Hematopoietic multipotent progenitor cell treated with erythropoietin and hydrocortisone succinate and interleukin-3 and kit ligand, for 6 days (in vitro differentiated cells): ENCODE measurements around the gene MRNIP.

Source experiments
- DNase-seq: peaks from one replicate; pipeline ENCODE4 v3.0.0-alpha.2; 2015

The MRNIP gene, protein sequence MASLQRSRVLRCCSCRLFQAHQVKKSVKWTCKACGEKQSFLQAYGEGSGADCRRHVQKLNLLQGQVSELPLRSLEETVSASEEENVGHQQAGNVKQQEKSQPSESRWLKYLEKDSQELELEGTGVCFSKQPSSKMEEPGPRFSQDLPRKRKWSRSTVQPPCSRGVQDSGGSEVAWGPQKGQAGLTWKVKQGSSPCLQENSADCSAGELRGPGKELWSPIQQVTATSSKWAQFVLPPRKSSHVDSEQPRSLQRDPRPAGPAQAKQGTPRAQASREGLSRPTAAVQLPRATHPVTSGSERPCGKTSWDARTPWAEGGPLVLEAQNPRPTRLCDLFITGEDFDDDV

DNA sequence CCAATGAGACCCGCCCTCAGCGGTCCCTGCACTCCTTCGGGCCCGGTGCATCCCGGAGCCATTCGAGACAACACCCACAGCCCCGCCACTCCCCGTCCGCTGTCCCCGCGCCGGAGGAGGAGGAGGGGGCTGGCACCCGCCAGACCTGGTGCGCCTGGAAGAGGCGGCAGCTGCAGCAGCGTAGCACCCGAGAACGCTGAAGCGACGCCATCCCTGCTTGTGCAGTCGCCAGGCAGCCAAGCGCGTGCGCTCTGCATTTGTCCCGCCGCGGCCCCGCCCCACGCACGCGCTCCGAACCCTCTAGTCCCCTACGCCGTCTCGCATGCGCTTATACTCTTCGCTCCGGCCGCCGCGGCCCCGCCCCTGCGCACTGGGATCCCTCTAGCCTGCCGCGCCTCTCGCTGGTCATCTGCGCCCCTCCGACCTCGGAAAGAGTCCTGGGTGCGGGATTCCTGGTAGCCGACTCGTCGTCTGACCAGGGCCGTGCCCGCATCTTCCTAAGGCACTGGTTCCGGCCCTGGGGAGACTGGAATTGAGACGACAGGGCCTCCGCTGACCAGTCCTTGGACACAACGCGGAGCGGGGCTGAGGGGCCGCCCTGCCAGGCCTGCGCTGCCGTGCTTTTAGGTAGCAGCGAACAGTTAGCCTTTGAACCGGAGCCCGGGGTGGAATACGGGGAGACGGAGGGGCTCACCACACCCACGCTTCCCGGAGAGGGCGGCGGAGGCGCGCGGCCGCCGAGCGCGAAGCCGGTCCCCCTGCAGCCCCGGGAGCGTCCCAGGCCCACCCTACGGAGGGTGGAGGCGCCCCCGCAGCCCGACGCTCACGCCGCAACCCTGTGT lies at the start of gene MRNIP:
TSS of gene MRNIP (minus strand) at position 232 of the 842 bp plus-strand sequence. CDS start at position 211, 21 bp downstream.
- peak; percentile 98 for DNase-seq

DNA sequence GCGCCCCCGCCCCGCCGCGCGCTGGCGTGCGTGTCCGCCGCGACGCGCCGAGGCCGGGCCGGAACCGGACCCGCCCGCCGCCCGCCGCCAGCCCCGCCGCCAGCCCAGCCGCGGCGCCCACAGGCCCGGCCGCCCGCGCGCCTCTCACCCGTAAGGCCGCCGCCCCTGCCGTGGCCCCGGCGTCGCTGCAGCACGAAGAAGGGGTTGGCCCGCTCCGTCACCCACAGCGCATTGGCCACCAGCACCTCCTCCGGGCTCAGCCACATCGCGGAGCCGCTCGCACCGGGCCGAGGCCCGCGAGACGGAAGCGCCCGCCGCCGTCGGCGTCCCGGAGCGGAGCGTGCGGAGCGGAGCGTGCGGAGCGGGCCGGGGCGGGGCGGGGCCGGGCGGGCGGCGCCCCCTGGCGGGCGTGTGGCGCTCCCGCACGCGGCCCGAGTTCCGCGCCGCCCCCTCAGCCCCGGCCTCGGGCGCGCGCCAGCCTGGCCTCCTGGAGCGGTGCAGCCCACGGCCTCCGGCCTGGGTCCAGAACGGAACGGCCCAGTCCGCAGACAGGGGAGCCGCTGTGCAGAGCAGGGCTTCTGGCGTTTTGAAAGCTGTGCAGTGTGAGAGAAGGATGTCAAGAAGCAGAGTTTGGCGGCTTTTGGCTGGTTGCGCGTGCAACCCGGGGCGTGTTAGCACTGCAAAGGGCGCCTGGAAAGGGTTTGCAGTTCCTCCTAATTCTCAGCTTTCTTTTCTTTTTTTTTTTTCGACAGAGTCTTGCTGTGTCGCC lies 49.1 kb upstream of the MRNIP start, which contains the start of gene TBC1D9B:
TSS of gene TBC1D9B (minus strand) at position 342 of the 769 bp plus-strand sequence. CDS start at position 266, 76 bp downstream.
- DNase-seq, result peak; percentile 78

DNA sequence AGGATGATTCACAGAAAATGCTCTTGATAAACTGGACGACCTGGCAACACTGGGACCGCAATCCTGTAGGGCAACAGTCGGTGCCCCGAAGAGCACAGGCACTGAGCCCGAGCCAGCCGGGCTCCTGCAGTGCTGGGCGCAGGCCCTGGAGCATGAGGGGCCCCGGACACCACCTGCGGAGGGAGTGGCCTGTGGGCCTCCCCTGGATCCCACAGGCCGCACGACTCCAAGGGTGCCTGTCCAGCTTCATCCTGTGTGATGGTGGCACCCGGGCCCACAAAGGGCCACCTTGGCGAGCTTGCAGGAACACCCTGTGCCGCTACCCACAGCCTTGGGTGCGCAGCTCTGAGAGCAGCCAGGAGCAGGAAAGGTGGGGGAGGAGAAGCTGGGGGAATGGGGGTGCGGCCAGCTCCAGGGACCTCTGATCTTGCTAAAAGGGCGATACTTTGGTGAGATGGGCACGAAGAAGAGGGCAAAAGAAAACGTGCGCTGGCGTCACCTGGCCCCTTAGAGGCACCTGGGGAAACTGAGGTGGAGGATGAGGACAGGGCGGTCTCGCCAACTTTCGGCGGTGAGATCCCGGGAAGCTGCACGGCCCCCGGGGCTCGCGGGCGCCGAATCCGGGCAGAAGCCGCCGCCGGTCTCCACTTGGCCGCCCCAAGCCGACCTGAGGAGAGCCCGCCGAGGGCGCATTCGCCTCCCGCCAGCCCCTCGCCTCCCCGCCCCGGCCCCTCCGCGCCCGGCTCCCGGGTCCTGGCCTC lies 48.4 kb upstream of the MRNIP start:
- peak; percentile 60 for DNase-seq

DNA sequence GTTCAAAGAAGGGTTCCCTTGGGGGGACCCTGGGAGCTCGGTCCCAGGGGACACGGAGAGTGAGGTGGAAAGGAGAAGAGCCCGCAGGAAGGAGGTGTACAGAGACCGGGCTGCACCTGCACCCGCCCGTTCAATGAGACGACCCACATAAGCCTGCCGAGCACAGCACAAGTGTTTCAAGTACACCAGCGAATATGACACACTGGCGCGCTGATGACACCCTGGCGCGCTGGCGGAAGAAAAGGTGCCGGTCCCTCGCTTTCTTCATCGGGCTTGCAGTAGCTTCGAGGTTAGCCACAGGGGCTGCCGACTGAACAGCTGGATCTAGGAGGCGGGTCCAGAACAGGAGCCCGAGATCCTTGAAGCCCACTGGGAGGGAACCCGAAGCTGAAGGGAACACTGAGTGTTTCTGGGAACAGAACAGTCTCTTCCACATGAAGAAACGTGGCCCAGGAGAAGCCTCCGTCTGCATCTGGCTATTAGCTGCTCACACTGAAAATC lies 47.7 kb upstream of the MRNIP start:
- no peak for DNase-seq

DNA sequence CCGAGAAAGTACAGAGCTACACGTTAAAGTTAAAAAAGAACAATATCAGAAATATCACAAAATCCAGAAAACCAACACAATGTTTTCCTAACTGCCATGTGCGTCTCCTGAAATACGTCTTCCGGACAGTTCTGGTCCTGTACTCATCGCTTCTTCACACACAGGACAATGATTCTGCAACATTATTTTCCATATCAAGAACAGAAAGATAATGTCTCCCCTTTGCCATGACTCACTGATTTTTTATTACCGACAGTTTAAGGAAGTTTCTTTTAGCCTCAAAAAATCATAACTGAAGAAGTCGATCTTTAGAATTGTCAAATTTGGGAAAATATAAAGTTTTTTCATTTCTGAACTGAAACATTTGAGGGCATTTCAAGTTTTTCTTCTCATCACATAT lies 46.5 kb upstream of the MRNIP start:
- peak; percentile 59 for DNase-seq

DNA sequence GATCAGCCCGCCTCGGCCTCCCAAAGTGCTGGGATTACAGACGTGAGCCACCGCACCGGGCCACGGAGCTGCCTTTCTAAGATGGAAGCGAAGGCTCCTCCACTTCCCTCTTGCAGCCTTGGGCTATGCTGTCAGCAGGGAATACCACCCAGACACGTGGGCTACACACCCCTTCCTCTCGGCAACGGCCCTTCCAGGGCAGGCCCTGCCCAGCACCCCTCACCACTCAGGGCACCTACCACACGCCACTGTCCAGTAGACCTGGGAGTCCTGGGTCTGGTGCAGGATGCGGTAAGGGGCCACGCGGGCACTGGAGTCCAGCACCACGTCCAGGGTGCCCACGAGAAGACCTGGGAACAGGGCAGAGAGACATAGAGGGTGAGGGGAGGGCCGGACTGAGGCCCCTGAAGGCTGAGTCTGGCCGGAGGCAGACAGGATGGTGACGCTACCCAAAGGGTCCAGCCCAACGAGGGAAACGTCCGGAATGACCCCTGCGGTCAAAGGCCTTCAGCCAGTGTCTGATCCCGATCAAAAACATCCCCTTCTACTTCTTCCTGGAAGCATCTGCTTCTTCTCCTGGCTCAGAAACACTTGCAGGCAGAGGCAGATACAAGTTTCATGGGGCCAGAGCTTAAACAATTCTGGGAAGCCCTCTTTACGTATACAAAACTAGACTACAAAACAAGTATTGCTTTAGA lies 46.0 kb upstream of the MRNIP start:
- DNase-seq, result no peak

DNA sequence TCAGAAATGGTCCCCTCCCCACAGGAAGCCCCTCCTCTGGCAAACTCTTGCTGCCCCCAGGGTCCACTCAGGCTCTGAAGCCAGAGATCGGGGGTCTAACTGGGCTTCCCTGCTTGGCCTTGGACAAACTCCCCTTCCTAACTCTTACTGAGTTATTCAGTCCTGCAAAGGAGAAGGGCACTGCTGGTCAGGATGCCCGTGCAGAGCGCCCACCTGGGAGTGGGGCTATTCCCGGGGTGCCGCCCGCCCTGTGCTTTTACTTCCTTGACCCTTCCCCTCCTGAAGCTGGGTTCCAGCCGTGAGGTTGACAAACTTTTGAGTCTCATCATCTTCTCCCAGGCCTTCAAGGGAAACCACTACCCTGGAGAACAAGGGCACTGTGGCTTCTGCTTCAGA lies 44.1 kb upstream of the MRNIP start:
- DNase-seq, result no peak

DNA sequence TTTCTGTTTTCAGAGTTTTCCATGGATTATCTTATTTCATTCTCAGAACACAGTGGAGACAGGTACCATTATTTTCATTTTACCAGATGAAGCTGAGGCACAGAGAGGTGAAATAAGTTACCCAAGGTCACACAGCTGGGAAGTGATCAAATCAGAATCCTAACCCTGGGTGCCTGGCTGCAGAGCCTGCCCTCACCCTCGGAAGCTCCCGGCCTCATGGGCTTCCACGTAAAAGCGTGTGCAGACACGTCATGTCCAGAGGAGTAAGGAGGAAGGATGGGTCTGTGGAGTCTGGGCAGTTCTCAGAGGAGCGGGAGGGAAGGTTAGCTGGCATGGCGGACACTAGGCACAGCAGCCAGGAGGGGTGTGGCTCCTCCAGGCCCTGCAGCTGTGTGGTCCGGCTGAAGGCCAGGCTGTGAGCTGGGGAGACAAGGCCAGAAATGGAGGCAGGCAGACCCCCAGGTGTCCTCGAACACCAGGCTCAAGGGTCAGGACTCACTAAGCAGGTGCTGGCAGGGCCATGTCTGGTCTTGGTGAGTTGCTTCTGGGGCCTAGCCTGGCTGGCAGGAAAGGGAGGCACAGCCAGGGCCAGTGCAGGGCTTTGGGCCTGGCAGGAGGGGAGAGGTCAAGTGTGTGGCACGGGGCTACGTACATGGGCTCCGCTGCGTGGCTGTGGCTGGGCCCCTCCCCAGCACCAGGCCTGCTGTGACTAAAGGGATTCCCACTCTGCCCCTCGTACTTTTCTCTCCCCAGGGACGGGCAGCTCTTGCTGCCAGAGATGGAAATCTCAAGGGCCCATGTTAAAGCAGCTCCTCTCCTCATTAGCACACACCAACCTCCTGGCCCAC lies 43.5 kb upstream of the MRNIP start:
- DNase-seq, result no peak

DNA sequence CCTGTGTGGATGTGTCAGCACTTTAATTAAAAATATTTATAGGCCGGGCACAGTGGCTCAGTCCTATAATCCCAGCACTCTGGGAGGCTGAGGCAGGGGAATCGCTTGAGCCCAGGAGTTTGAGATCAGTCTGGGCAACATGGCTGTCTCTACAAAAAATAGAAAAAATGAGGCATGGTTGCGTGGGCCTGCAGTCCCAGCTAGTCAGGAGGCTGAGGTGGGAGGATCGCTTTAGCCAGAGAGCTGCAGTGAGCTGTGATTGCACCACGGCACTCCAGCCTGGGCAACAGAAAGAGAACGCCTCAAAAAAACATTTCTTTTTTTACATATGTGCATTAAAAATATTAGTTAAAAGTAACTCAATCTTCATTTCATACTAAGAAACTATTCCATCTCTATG lies 42.8 kb upstream of the MRNIP start:
- no peak for DNase-seq

DNA sequence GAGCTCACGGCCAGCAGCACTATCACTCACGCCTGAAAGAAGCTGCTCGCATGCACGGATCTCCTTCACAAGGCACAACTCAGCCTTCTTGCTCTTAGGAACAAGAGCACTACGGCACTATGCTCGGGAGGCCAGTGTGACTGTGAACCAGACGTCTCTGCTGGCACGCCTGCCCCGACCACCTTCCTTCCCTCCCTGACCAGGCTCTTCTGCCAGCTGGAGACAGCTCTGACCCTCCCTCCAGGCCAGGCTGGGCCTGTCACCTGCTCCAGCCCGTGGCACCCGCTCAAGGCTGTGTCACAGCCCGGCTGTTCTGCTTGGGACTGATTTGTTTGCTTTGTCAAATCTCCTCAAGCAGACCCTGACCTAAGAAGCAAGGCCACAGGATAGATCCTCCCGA lies 42.1 kb upstream of the MRNIP start:
- DNase-seq, result no peak

DNA sequence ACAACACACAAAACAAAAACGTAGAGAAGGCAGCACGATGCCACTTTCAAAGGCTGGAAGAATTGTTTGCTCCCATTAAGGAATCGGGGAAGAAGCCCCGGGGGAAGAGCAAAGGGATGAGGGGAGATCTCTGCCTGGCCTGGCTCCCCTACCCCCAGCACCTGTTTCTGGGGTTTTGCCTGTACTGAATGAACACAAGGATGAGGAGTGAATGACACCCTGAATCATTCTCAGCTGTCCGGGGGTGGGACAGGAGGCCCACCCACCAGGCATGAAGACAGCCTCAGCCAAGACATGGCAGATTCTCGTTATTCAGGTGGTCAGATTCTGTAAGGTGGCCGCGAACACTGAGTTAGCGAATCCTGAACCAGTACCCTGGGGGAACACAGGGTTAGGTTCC lies 41.6 kb upstream of the MRNIP start:
- no peak for DNase-seq

DNA sequence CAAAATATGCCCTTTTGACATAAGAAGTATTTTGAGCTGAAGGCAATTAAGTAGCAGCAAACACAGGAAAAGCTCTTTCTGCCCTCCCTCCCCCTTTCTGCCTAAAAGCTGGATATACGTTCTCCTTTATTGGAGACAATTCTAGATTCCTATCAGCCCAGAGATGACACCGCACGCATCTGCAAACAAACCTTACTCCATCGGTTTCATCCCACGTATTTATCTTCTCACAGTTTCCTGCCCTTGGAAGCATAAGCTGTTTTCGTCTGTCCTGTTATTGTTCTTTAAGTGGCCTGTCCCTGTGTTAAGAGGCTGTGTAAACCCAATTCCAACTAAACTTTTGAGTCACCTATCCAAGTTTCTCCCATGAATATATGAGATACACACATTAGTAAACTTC lies 37.2 kb upstream of the MRNIP start:
- DNase-seq, result no peak

DNA sequence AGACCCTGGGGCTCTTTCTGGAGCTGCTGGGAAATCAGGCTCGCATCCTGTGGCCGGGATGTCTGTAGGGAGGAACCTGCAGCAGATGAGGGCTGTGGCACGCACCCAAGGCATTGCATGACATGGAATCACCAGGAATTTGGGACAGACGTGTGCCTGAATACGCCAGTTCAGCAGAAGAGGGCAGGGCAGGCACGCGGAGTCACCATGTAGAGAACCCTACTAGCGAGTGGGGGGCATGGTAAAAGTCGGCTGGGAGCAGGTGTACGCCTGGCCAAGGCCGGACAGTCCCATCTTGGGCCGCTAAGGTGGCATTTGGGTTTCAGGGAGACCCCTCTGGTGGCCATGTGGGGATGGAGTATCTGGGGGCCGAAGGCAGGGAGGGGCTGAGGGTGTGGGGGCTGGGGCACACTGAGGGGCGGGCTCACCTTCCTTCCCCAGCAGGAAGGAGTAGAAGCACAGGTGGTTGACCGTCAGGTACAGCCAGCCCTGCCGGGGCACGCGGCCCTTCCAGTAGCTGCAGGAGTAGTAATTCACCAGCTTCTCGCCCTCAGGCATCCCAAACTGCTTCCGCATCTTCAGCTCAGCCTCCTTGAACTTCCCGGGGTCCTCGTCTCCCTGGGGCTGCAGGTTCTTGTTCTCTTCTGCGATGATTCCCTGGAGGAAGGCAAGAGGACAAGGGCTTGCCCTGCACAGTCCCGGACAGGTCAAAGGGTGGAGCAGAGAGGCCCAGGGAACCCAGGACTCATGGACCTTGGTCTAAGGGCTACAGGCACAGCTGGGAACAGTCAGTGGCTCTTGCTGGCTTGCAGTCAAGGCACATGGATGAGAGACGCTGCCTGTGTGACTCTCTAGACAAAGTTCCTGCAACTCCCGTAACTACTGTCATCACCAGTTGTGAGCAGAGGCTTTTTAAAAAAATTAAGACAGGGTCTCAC lies 35.6 kb upstream of the MRNIP start:
- DNase-seq, result no peak

DNA sequence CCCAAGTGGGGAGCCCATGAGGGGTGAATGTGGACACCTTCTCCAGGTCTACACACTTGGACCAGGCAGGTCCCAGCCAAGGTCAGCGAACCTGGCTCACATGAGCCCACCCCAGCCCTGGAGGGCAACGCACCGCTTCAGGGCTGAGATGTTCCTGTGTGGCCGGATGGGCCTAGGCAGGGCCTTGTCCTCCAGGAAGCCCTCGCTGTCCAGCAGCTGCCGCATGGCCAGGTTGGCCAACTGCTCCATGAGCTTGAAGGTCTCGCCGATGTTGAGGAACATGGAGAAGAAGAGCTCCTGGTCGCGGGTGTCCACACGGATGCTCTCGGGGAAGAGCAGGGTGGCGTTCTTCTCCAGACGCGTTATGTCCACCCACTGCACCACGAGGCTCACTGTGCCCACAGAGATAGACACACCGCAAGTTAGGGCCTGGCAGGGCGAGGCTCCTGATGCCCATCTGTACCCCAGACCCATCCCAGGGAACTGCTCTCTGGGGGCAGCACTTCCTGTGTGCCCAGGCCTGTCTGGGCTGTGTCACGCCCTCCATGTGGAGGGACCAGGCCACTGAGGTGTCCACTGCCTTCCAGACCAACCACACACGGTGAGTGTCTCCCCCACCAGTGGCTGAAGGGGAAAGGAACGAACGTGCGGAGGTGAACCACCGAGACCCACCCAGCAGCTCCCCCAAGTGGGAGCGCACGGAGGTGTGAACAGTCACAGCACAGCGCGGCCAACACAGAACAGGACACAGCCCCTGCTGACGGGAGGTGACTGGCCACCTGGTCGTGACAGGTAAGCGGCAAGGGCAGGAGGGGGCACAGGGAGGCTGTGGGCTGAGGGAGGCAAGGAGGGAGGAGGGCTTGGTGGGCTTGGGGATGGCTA lies 34.7 kb upstream of the MRNIP start:
- no peak for DNase-seq

DNA sequence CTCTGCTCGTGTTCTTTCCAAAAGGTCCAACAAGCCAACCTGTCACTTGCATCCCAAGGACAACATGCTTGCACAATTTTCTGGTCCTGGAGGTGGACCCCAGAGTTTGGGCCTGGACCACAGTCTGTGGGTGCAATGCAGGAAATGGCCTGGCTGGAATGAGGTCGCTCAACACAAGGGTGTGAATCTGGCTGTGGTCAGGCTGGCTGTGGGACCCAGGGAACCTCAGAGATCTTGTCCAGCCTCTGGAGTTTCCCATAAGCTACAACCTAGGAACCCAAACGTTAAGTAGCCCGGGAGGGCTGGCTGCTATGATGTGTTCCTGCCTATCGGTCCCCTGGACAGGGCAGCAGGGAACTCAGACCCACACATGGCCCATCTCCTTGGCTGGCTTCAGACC lies 33.6 kb upstream of the MRNIP start:
- DNase-seq, result no peak

DNA sequence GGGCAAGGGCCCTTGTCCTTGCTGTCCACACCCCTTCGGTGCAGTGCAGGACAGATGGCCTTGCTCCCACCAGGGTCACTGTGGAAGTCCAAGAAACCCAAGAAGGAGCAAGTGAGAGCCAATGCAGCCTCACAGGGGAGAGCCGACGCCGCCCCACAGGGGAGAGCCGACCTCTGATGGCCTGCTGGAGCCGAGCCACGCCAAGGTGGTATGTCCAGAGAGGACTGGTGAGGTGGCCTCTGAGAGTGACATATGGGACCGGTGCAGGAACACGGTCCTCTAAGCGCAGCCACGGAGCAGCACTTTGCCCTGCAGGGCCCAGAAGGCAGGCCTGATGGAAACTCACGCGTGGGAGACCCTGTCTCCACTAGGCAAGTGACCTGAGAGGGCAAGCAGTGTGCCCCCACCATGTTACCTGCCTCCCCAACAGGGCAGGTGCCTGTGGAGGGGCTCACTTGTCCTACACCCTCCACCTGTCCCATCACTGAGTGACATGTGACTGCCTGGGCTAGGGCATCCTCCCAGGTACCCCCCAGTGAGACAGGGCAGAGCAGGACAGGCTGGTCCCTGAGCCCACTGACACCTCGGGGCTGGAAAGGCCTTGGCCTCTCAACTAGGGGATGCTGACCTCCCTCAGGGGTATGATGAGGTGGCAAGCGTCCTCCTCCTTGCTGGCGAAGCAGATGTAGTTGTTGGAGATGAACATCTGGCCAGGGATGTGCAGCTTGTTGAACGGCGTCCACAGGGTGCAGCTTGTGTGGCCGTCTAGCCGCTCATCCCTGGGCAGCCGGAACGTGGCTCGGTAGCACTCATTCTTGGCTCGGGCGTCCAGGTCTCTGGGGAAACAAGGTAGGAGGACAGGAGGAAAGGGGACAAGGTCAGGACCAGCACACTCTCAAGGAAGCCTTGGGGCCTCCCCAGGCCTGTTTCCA lies 32.4 kb upstream of the MRNIP start:
- no peak for DNase-seq

DNA sequence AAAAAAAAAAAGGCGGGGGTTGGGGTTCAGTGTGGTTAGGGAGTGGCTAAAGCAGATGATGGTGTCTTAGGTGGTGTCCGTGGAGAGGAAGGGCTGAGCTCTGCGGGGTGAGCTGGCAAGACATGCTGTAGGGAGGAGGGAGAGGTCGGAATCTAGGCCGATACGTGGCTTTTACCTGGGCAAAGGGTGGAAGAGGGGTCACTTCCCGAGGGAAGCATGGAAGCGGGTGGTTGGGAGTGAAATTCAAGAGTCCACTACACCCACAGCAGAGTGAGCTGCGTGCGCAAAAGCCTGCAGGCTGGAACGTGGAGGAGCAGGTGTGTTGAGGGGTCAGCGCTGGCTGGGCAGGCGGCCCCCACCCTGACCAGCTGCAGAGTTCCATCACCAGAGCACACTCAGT lies 31.3 kb upstream of the MRNIP start:
- no peak for DNase-seq
